HCT116 (cell line): ENCODE measurements around the gene RPTOR. TPM values are rescaled to one million over a fixed set of nuclear protein-coding genes. Genes with fewer than 3 reads are reported as not detected.

Experiments used
- ATAC-seq: fragments of 200-7000 bp; cut with Tn5 transposase; 2 replicates; pipeline ENCODE4 v1.9.1; 2020; ENCODE audit warnings: mild to moderate bottlenecking, moderate library complexity
- BruUV-seq: library from RNA; stranded (reverse); fragments of 400-500 nt; replicated peaks from 2 replicates; lab custom pipeline; 2021; lab: Mats Ljungman, UMichigan
- CTCF ChIA-PET: fragments of 300-600 bp; sonication (Branson Sonifier 250); formaldehyde crosslinking; loops from one replicate; lab custom pipeline; 2021; ENCODE audit warnings: antibody characterized with exemption; lab: Charles Lee
- POLR2A ChIA-PET: fragments of 300-600, 350-600 bp; sonication (Branson Sonifier 250); formaldehyde crosslinking; loops from one replicate; lab custom pipeline; 2021; ENCODE audit warnings: antibody characterized with exemption; lab: Charles Lee
- RAD21 ChIA-PET, 2 experiments: fragments of 300-600 bp; sonication (Branson Sonifier 250); formaldehyde crosslinking; loops; one replicate each; lab custom pipeline; 2023; ENCODE audit warnings: low total read pairs in 2 of 2; ENCODE audit not compliant: uncharacterized antibody in 2 of 2, unreplicated experiment in 2 of 2, low non-redundant PET in 1 of 2; lab: Charles Lee
- DNase-seq: peaks from one replicate; pipeline ENCODE4 v3.0.0-alpha.2; 2010; ENCODE audit warnings: low read depth, low spot score
- H2AFZ ChIP-seq: fragments of 200-600 bp; shearing (Covaris generic), sonication (generic); 2 replicates; pipeline ENCODE4 v1.6.1; 2017; ENCODE audit warnings: low read depth, mixed run types, mixed read lengths, antibody characterized with exemption, low read length; ENCODE audit not compliant: poor library complexity, severe bottlenecking
- H3K27ac ChIP-seq: 2 replicates; pipeline ENCODE4 v1.5.1; 2012; ENCODE audit warnings: low read depth, low read length
- H3K27me3 ChIP-seq: fragments of 200-600 bp; sonication (generic); 2 replicates; pipeline ENCODE4 v1.6.1; 2016; ENCODE audit warnings: mixed run types, low read length, mixed read lengths; ENCODE audit not compliant: insufficient read depth
- H3K36me3 ChIP-seq, 2 experiments: fragments of 200-500 bp in 1 of 2; fragments of 200-600 bp in 1 of 2; sonication (Bioruptor generic) in 1 of 2; sonication (generic) in 1 of 2; 2 replicates each; pipeline versions ENCODE4 v1.5.1 to v1.6.1; 2014 to 2016; ENCODE audit warnings: low read length in 2 of 2, inconsistent platforms in 1 of 2, mixed read lengths in 1 of 2, mixed run types in 1 of 2; ENCODE audit not compliant: insufficient read depth in 2 of 2, control insufficient read depth in 1 of 2
- H3K4me1 ChIP-seq, 2 experiments: fragments of 200-600 bp in 1 of 2; sonication (generic) in 1 of 2; 2 replicates each; pipeline versions ENCODE4 v1.5.1 to v1.6.1; 2012 to 2017; ENCODE audit warnings: low read length in 2 of 2, inconsistent platforms in 1 of 2, mild to moderate bottlenecking in 1 of 2, mixed read lengths in 1 of 2, mixed run types in 1 of 2, moderate library complexity in 1 of 2; ENCODE audit not compliant: insufficient read depth in 2 of 2, control insufficient read depth in 1 of 2
- H3K4me2 ChIP-seq: fragments of 200-600 bp; sonication (generic); 2 replicates; pipeline ENCODE4 v1.6.1; 2017; ENCODE audit warnings: mixed run types, low read length, mixed read lengths
- H3K4me3 ChIP-seq, 2 experiments: fragments of 200-600 bp in 1 of 2; sonication (generic) in 1 of 2; replicated peaks in 1 of 2; 2 replicates each; pipeline ENCODE4 v1.5.1; 2011 to 2016; ENCODE audit warnings: low read length in 2 of 2, control low read depth in 1 of 2, low read depth in 1 of 2, mild to moderate bottlenecking in 1 of 2, mixed read lengths in 1 of 2, mixed run types in 1 of 2
- H3K79me2 ChIP-seq: fragments of 200-600 bp; sonication (generic); 2 replicates; pipeline ENCODE4 v1.6.1; 2017; ENCODE audit warnings: mild to moderate bottlenecking, mixed run types, low read length, moderate library complexity, mixed read lengths; ENCODE audit not compliant: insufficient read depth
- H3K9ac ChIP-seq: fragments of 200-600 bp; sonication (generic); 2 replicates; pipeline ENCODE4 v1.6.1; 2016; ENCODE audit warnings: low read length, mixed read lengths
- H3K9me2 ChIP-seq: fragments of 200-600 bp; sonication (generic), shearing (Covaris generic); 2 replicates; pipeline ENCODE4 v1.6.1; 2017; ENCODE audit warnings: mixed run types, mild to moderate bottlenecking, moderate library complexity; ENCODE audit not compliant: insufficient read depth
- H3K9me3 ChIP-seq, 2 experiments: fragments of 200-500 bp in 1 of 2; fragments of 200-600 bp in 1 of 2; sonication (Bioruptor generic) in 1 of 2; sonication (generic) in 1 of 2; 2 replicates each; pipeline ENCODE4 v1.6.1; 2014 to 2017; ENCODE audit warnings: low read length in 2 of 2, mixed read lengths in 2 of 2, inconsistent platforms in 1 of 2, low read depth in 1 of 2, mild to moderate bottlenecking in 1 of 2, mixed run types in 1 of 2, moderate library complexity in 1 of 2; ENCODE audit not compliant: control insufficient read depth in 1 of 2, insufficient read depth in 1 of 2
- H4K20me1 ChIP-seq: fragments of 200-600 bp; sonication (generic), shearing (Covaris generic); 2 replicates; pipeline ENCODE4 v1.6.1; 2017; ENCODE audit warnings: mixed run types, mild to moderate bottlenecking, moderate library complexity; ENCODE audit not compliant: insufficient read depth
- RAD21 ChIP-seq: IDR thresholded peaks from 2 replicates; pipeline ENCODE4 v1.6.1; 2012; ENCODE audit warnings: low read depth, mild to moderate bottlenecking
- YY1 ChIP-seq: IDR thresholded peaks from 2 replicates; pipeline ENCODE4 v1.6.1; 2011; ENCODE audit warnings: low read length, low read depth, moderate library complexity, mild to moderate bottlenecking; ENCODE audit not compliant: insufficient replicate concordance; ENCODE audit errors: extremely low read depth
- intact Hi-C: fragments of 100-400 bp; cut with micrococcal nuclease; formaldehyde crosslinking; loops from 2 replicates; pipeline ENCODE4 v1.10.0; 2022
- total RNA-seq: library from RNA; stranded (reverse); gene quantifications from one replicate; pipeline ENCODE4 v1.2.1, GENCODE V29; 2021; ENCODE audit not compliant: unreplicated experiment
- TF ChIP-seq, protein P1 (sequence below): IDR thresholded peaks from 2 replicates; pipeline ENCODE4 v1.6.1; 2012; ENCODE audit warnings: low read depth
- TF ChIP-seq, protein P2 (sequence below): IDR thresholded peaks from 2 replicates; pipeline ENCODE4 v1.6.1; 2012
- TF ChIP-seq, protein P3 (sequence below), 3 experiments: fragments of 200-600 bp in 1 of 3; sonication (generic) in 1 of 3; IDR thresholded peaks in 2 of 3; conservative IDR thresholded peaks in 1 of 3; 2 replicates each; pipeline ENCODE4 v1.5.1; 2012 to 2017; ENCODE audit warnings: low read depth in 2 of 3, low read length in 2 of 3, antibody characterized with exemption in 1 of 3, borderline replicate concordance in 1 of 3, control low read depth in 1 of 3, mild to moderate bottlenecking in 1 of 3, mixed read lengths in 1 of 3, mixed run types in 1 of 3, moderate library complexity in 1 of 3; ENCODE audit not compliant: insufficient read depth in 1 of 3

Gene RPTOR
- total RNA-seq, 1 experiment from 2014 or later: 69.5 TPM

DNA sequence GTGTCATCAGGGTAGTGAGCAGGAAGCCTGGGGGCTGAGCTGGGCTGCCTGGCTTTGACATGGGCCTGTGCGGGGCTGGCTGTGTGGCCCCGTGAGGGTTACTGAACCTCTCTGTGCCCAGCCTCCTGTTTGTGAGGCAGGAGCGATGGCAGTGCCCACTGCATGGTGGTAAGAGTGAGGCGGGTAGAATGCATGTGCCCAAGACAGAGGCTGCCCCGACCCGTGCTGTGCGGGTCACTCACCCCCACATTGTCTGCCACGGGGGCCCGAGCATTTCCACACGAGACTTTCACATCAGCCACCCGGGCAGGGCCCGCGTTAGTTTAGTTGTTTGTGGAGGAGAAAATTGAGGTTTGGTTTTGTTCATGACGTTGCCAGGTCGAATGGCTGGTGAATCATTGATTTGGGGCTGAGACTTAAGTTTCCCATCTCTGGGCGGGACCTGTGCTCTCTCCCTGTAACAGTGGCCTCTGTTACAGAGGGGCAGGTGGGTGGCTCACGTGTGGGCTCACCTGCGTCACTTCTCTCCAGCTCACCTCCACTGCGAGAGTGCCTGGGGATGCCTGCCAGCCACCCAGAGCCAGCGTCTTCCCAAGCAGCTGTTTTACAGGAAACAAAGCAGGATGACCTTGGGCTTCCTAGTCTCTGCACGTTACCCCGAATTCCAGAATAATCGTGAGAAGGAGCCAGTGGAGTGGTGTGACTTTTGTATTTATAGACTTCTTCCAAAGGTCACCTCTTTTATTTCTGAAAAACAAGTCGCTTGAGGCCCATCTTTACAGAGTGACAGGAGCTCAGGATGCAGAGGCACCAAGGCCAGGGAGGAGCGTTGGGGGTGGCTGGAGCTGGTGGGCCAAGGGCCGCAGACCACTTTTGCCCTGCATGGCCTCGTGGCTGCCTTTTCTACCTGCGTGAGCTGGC lies 150.6 kb downstream of the RPTOR start:
- TF ChIP-seq, protein P1, sequence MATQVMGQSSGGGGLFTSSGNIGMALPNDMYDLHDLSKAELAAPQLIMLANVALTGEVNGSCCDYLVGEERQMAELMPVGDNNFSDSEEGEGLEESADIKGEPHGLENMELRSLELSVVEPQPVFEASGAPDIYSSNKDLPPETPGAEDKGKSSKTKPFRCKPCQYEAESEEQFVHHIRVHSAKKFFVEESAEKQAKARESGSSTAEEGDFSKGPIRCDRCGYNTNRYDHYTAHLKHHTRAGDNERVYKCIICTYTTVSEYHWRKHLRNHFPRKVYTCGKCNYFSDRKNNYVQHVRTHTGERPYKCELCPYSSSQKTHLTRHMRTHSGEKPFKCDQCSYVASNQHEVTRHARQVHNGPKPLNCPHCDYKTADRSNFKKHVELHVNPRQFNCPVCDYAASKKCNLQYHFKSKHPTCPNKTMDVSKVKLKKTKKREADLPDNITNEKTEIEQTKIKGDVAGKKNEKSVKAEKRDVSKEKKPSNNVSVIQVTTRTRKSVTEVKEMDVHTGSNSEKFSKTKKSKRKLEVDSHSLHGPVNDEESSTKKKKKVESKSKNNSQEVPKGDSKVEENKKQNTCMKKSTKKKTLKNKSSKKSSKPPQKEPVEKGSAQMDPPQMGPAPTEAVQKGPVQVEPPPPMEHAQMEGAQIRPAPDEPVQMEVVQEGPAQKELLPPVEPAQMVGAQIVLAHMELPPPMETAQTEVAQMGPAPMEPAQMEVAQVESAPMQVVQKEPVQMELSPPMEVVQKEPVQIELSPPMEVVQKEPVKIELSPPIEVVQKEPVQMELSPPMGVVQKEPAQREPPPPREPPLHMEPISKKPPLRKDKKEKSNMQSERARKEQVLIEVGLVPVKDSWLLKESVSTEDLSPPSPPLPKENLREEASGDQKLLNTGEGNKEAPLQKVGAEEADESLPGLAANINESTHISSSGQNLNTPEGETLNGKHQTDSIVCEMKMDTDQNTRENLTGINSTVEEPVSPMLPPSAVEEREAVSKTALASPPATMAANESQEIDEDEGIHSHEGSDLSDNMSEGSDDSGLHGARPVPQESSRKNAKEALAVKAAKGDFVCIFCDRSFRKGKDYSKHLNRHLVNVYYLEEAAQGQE: no peak
- TF ChIP-seq RAD21 (no peak), YY1 (no peak)
- TF ChIP-seq, protein P2, sequence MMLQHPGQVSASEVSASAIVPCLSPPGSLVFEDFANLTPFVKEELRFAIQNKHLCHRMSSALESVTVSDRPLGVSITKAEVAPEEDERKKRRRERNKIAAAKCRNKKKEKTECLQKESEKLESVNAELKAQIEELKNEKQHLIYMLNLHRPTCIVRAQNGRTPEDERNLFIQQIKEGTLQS: no peak
- TF ChIP-seq, protein P3, sequence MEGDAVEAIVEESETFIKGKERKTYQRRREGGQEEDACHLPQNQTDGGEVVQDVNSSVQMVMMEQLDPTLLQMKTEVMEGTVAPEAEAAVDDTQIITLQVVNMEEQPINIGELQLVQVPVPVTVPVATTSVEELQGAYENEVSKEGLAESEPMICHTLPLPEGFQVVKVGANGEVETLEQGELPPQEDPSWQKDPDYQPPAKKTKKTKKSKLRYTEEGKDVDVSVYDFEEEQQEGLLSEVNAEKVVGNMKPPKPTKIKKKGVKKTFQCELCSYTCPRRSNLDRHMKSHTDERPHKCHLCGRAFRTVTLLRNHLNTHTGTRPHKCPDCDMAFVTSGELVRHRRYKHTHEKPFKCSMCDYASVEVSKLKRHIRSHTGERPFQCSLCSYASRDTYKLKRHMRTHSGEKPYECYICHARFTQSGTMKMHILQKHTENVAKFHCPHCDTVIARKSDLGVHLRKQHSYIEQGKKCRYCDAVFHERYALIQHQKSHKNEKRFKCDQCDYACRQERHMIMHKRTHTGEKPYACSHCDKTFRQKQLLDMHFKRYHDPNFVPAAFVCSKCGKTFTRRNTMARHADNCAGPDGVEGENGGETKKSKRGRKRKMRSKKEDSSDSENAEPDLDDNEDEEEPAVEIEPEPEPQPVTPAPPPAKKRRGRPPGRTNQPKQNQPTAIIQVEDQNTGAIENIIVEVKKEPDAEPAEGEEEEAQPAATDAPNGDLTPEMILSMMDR (IDR thresholded peaks at IDR 0.05 in 2 of 3, conservative IDR thresholded peaks at IDR 0.05 in 1 of 3; ENCODE audit: borderline replicate concordance in 1 of 3, insufficient read depth in 1 of 3, low read depth in 2 of 3, low read length in 2 of 3): no peak
- no TSS peak for BruUV-seq
- ChIA-PET RAD21 (no interaction called here), CTCF (no interaction called here), POLR2A (no interaction called here)
- DNase-seq (no peak), ATAC-seq (no peak)
- no peaks in the 10 kb centered on the region for H3K9me2 ChIP-seq
- peak overlapping the region; percentile 6; the same call in 1 of the 2 replicates for H3K27ac ChIP-seq
- peaks cover 91% of the 10 kb centered on the region for H3K79me2 ChIP-seq
- no peak overlapping the region for H3K4me2 ChIP-seq
- no peak overlapping the region for H2AFZ ChIP-seq
- H3K4me3 ChIP-seq: no peak overlapping the region
- H3K36me3 ChIP-seq: no peaks in the 10 kb centered on the region
- peaks cover 0 to 11% of the 10 kb centered on the region in 2 experiments; a peak in 2 of 4 replicates for H3K4me1 ChIP-seq
- H3K9ac ChIP-seq: no peak overlapping the region
- intact Hi-C loops: no loop called here
- H3K27me3 ChIP-seq: no peaks in the 10 kb centered on the region
- H4K20me1 ChIP-seq: no peaks in the 10 kb centered on the region
- H3K9me3 ChIP-seq: no peaks in the 10 kb centered on the region
